ENCODE results near the gene ERN2.

The ERN2 gene

GRCh38 chr16:23682181-23682580 lies 30.8 kb downstream of the ERN2 start:
- DNase-seq: no peak

GRCh38 chr16:23679986-23680336 lies 33.1 kb downstream of the ERN2 start:
- DNase-seq: no peak

DNA sequence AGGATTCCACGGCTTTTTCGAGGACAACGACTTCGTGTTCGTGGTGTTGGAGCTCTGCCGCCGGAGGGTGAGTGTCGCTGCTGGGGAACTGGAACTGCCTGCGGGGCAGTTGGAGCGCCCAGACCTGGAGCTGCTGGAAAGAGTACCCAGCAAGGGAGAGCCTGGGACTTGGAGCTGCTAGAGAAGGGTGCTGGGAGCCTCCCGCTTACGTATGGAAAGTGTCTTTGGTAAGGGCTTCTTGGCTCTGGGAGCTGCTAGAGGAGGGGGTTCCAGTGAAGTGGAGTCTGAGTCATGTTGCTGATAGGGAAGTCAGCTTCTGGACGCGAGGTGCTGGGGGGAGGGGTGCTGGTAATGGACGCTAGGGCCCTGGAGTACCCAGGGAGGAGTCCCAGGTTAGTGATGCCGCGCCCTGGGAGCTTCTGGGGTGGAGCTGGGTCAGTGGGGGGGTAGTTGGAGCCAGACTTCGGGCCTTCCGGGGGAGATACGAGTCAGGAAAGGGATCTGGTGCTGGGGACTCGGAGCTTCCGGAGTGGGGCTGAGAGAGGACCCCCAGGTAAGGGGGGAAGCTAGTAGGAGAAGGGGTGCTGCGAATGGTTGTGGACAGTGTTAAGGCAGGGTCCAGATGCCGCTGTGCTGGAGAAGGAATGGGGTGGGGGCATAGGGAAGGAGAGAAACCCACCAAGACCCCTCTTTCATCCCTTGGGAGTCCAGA lies 33.6 kb downstream of the ERN2 start:
- no peak for DNase-seq

DNA sequence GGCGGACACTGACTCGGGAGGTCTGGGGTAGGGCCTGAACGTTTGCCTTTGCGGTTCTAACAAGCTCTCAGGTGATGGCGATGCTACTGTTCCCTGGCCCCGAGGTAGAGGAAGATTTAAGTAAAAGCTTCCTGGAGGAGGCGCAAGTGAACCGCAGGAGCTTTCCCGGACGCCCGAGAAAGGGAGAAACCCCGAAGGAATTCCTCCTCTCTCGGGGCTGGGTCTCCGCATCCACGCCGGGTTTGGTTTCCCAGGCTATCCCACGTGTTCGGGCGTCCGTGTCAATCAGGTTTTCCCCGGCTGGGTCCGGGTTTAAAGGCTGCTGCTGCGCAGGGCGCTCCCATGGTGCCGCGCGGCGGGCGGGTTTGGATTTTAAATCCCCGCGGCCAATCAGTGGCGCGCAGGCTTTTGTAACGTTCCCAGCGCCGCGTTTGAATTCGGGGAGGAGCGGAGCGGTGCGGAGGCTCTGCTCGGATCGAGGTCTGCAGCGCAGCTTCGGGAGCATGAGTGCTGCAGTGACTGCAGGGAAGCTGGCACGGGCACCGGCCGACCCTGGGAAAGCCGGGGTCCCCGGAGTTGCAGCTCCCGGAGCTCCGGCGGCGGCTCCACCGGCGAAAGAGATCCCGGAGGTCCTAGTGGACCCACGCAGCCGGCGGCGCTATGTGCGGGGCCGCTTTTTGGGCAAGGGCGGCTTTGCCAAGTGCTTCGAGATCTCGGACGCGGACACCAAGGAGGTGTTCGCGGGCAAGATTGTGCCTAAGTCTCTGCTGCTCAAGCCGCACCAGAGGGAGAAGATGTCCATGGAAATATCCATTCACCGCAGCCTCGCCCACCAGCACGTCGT lies 34.4 kb downstream of the ERN2 start, which contains the start of gene PLK1:
PLK1 (plus strand) TSS at position 460 of the 844 bp plus-strand sequence; CDS start at position 504, 44 bp downstream.
- peak; percentile 72 for DNase-seq

DNA sequence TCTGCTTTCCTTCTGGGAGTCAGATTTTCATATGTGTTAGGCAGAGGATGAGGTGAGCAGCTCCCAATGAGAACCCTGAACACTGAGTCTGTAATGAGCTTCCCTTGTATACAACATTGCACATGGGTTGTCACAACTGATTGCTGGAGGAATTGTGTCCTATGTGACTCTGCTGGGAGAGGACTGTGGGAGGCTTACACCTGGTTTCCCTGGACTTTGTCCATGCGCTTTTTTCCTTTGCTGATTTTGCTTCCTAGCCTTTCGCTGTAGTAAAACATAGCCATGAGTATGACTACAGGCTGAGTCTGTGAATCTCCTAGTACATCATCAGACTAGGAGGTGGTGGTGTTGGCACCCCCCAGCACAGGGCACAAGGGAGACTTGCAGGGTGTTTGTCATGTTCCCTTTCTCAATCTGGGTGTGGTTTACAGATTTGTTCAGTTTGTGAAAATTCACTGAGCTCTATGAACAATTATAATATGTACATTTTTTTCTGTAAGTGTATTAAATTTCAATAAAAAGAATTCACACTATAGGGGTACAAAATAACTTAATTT lies 36.0 kb downstream of the ERN2 start:
- no peak for DNase-seq

DNA sequence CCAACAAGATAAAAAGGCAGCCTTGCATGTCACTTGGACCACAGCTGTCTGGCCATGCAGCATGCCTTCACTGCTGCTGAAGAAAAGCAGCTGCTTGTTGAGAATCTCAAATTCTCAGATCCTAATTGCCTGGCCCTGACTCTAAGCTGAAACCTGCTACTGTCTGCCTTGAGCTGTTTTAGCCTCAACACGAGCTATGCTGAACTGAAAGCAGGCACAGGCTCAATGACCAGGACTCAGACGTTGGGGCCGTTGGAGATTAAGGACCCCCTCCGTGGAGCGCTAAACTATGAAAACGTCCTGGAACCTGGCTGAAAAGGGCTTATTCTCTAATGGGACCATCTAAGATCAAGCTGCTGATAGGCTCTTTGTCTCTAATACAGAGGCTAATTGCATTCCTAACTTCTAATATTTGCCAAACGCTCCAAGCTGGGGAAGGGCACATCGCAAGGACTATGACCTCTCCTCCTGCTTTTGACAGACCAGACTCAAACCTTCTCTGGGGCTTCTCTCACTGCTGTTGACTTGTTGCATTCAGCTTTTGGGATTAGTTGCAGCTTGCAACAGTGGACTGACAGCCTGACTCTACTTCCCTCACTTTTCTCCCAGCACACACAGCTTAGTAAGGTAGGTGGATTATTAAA lies 38.9 kb downstream of the ERN2 start:
- DNase-seq: no peak

GRCh38 chr16:23670137-23670776 lies 42.8 kb downstream of the ERN2 start:
- no peak for DNase-seq

DNA sequence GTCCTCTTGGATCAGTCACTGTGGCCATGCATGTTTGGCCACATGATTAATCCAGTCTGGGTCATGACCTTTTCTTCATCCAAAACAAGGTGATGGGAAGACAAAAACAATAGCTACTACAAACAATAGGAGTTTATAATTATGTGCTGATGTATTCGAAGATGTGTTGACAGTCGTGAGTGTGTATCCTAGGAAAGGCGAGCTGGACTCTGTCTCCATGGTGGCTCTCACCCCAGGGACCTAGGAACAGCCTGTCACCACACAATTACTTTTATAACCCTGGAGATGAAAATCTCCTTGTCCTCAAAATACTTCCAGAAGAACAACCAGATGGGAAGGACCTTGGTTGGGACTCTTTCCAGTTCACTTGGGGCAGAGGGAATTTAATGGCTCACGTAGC lies 44.1 kb downstream of the ERN2 start:
- DNase-seq: no peak

GRCh38 chr16:23668225-23668624 lies 44.8 kb downstream of the ERN2 start:
- DNase-seq: no peak

DNA sequence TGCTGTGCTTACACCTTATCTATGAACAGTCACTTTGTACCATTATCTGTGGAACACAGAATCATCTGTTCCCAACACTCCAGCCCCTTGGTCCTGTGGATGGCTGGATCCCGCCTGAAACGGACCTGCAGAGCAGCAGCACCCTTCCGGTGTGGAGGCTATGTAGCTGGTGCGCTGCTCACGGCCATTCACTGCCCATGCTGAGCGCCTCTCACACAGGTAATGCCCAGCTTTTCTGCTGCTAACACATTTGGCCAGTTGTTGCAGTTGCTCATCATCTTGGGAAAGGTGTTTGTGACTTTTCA lies 45.7 kb downstream of the ERN2 start:
- no peak for DNase-seq

DNA sequence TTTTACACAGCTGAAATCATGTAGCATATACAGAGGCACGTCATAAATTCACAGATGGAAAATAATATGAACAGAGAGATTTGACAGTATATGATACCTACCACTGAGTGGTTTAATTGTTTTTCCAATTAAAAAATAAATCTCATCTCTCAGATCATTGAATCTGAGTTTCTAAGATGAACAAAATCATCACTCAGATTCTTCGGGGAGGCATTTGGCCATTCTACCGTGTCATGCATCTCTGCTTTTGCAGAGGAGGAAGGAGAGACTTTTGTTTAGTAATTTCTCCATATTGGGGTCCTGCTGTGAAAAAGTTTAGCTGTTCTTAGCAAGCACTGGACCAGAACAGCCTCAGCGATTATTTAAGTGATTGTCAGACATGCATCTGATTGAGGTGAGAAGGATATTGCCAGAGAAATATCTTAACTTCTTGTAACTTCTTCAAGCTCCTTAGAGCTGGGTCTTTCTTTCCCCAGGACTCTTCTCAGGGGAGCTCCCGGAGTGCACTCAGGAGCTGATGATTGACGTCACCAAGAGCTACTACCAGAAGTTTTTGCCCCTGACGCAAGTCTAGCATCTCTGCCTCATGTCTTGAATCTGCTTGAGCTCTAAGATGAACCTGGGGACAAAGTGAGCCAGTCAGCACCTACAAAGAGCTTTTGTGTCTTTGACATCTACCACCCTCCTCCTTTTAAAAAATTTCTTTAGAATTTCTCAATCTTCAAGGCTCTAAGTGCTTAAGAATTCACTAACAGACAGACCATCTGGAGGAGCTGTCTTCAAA lies 46.3 kb downstream of the ERN2 start:
- no peak for DNase-seq

DNA sequence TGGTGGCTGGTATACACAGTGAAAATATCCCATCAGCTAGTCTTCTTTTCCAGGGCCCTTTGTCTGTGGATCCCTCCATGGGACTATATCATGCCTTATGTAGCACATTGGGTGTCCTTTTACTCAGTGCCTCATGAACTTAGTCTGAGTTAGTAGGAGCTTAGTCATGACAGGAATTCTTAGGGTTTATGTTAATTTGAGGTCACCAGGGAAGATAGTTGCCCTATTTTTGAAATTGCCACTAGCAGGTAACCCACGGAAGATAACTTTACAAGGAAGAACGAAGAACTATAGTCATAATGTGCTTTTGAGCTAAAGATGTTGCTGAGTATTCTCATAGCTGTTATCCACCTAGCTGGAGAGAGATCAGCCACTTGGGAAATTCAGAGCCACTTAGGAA lies 49.1 kb downstream of the ERN2 start:
- DNase-seq: no peak

GRCh38 chr16:23651943-23652468 lies 61.0 kb downstream of the ERN2 start:
- no peak for DNase-seq

GRCh38 chr16:23650674-23651416 lies 62.2 kb downstream of the ERN2 start:
- no peak for DNase-seq

DNA sequence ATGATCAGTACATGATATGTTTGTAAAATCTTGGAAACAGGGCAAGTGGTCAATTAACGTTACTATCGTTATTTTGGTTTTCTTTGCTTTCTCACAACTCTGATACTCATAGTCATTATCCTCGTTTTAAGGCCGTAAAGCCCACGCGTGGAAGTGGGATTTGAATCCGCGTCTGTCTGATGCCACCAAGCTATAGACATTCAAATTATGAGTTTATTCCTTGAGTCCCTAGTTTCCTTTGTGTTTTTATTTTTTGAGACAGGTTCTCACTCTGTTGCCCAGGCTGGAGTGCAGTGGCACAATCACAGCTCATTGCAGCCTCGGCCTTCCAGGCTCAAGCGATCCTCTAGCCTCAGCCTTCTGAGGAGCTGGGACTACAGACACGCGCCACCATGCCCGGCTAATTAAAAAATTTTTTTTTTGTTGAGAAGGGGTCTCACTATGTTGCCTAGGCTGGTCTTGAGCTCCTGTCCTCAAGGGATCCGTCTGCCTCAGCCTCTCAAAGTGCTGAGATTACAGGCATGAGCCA lies 70.7 kb downstream of the ERN2 start:
- DNase-seq: no peak

DNA sequence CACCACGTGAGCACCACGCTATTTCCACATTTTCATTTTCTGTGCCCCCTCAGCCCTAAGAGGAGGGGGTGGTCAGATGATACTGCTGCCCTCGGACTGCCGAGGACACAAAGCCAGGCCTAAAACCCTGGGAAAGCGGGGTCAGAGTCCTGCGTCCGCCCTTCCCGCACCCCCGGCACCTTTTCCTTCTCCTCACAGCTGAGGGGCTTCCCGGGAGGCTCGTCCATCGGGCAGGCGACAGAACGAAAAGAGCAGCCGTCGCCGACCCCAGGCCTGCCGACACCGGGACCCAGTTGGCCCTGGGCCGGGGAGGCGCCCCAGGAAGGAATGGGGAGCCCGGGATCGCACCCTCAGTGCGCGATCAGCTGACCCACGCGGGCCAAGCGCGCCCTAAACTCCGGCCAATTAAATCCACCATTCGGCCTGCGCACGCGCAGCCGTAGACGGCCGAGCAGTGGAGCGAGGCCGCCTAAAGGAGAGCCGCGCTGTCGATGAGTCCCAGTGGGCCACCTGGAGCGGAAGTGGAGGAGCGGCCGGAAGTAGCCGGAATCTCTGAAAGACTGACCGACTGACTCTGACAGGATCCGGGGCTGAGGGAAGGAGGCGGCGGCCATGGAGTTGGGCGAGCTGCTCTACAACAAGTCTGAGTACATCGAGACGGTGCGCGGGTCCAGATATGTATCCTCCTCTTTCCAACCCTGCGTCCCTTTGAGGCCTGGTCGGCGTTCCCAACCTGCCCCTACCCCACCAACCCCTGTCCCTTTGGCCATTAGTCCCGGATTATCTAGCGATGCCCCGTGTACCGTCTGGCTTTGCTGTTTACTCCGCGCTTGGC lies 71.9 kb downstream of the ERN2 start, which contains the start of the genes DCTN5 and PALB2:
DCTN5 (plus strand) TSS at position 536 of the 835 bp plus-strand sequence; CDS start at position 613, 77 bp downstream.
PALB2 (minus strand) TSS at position 380 of the 835 bp plus-strand sequence; CDS start at position 227, 153 bp downstream.
- DNase-seq: peak; percentile 81

- DNase-seq: no peak
Measured at GRCh38 chr16:23640615-23640930, 72.4 kb downstream of the ERN2 start.

All from activated T-cell treated with anti-CD3 and anti-CD28 coated beads, Interleukin-2, amount 50 U/mL, for 1 hour (primary cell).